ENCODE data around the gene OR5B12.
"Not testable (repeated sequence)": the region's sequence is repeated elsewhere in the genome, so short reads cannot be mapped to it uniquely, and the experiment has no call there.

The OR5B12 gene

GRCh38 chr11:58434217-58434616 lies 7.8 kb downstream of the OR5B12 start:
- H3K4me3 ChIP-seq (ENCODE audit: insufficient read depth, low read depth, low read length) = no peak overlapping the region
- 82 to 93% methylated on average over 2 of the region's 3 CpGs for WGBS, 2 experiments

DNA sequence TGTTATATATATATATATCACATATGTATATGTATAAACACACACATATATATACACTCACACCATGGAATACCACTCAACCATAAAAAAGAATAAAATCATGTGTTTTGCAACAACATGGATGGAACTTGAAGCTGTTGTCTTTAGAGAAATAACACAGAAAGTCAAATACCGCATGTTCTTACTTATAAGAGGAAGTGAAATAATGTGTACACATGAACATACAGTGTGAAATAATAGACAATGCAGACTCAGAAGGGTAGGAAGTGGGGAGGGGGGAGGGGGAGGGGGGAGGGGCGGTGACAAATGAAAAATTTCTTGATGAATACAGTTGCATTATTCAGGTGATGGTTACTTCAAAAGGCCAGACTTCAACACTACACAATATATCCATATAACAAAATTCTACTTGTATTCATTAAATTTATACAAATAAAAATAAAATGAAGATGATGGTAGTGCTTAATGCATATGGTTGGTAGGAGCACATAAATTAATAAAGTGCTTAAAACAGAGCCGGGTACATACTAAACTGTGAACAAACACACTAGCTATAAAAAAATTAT lies 8.3 kb downstream of the OR5B12 start:
- 91% methylated on average over 1 of the region's 3 CpGs; no CpG with 5 or more reads in 1 of the 2 experiments for WGBS, 2 experiments
- Histone ChIP-seq H3K9me3 (ENCODE audit: control insufficient read depth, low read length) (peaks cover 2% of the 10 kb centered on the region), H3K27ac (ENCODE audit: insufficient read depth, low read depth, low read length, poor library complexity, severe bottlenecking) (no peak overlapping the region)

More at GRCh38 chr11:58434217-58434616, 7.8 kb downstream of the OR5B12 start:
- Histone ChIP-seq H3K4me1 (ENCODE audit: control insufficient read depth, insufficient read depth, low read length) (no peaks in the 10 kb centered on the region), H3K36me3 (ENCODE audit: control insufficient read depth, insufficient read depth, low read length) (no peaks in the 10 kb centered on the region), H3K27ac (ENCODE audit: insufficient read depth, low read depth, low read length, poor library complexity, severe bottlenecking) (no peak overlapping the region), H3K9me3 (ENCODE audit: control insufficient read depth, low read length) (peaks cover 2% of the 10 kb centered on the region), H3K27me3 (ENCODE audit: control insufficient read depth, insufficient read depth, low read length, poor library complexity, severe bottlenecking) (no peaks in the 10 kb centered on the region)

GRCh38 chr11:58429273-58429672 lies 12.8 kb downstream of the OR5B12 start:
- no peak overlapping the region for H3K27ac ChIP-seq (ENCODE audit: insufficient read depth, low read depth, low read length, poor library complexity, severe bottlenecking)
- peaks cover 2% of the 10 kb centered on the region for H3K9me3 ChIP-seq (ENCODE audit: control insufficient read depth, low read length)
- H3K36me3 ChIP-seq (ENCODE audit: control insufficient read depth, insufficient read depth, low read length) = no peaks in the 10 kb centered on the region
- no peaks in the 10 kb centered on the region for H3K4me1 ChIP-seq (ENCODE audit: control insufficient read depth, insufficient read depth, low read length)
- no peaks in the 10 kb centered on the region for H3K27me3 ChIP-seq (ENCODE audit: control insufficient read depth, insufficient read depth, low read length, poor library complexity, severe bottlenecking)
- 42 to 50% methylated on average over 1 of the region's 1 CpG for WGBS, 2 experiments
- H3K4me3 ChIP-seq (ENCODE audit: insufficient read depth, low read depth, low read length) = no peak overlapping the region

More for the DNA sequence above, 8.3 kb downstream of the OR5B12 start:
- H3K4me1 ChIP-seq (ENCODE audit: control insufficient read depth, insufficient read depth, low read length) = no peaks in the 10 kb centered on the region
- H3K4me3 ChIP-seq (ENCODE audit: insufficient read depth, low read depth, low read length) = no peak overlapping the region
- H3K27me3 ChIP-seq (ENCODE audit: control insufficient read depth, insufficient read depth, low read length, poor library complexity, severe bottlenecking) = no peaks in the 10 kb centered on the region
- no peaks in the 10 kb centered on the region for H3K36me3 ChIP-seq (ENCODE audit: control insufficient read depth, insufficient read depth, low read length)

DNA sequence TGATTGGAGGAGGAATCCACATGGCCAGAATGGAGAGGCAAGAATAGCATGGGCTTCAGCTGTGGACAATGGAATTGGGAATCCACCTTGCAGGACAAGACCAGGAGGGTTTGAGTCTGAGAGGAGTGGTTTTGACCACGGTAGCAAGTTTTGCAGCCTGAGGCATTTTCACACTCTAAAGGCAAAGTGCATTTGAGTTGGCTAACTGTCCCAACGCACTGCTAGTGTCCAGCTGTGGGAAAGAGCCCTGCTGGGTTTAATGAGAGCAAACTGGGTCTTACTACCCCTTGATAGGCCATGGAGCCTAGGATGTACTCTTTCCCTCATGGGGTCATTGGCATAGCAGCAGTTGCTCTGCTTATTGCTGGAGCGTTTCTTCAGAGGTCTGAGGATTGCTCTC lies 14.0 kb downstream of the OR5B12 start, which contains the start of gene OR5B2:
Gene OR5B2, minus strand, starts transcription at position 101 of the 400 bp plus-strand sequence. CDS start 4,860 bp downstream, outside the sequence.
- no peak within 1 kb of the TSS for H3K4me3 ChIP-seq (ENCODE audit: insufficient read depth, low read depth, low read length)
- WGBS, 2 experiments = 89 to 92% methylated on average over 3 of the region's 3 CpGs
- H3K9me3 ChIP-seq (ENCODE audit: control insufficient read depth, low read length) = peaks cover 2% of the 10 kb centered on the region

GRCh38 chr11:58406774-58407173 lies 35.3 kb downstream of the OR5B12 start, which contains the start of gene OR5B3:
Gene OR5B3, minus strand, starts transcription at chr11:58406874. Its CDS starts 3,465 bp downstream, at chr11:58403409.
- WGBS, 2 experiments = 86% methylated on average over 1 of the region's 1 CpG; no CpG with 5 or more reads in 1 of the 2 experiments
- H3K36me3 ChIP-seq (ENCODE audit: control insufficient read depth, insufficient read depth, low read length) = no peaks in the 10 kb centered on the region
- no peaks in the 10 kb centered on the region for H3K27me3 ChIP-seq (ENCODE audit: control insufficient read depth, insufficient read depth, low read length, poor library complexity, severe bottlenecking)

More for the DNA sequence above, 14.0 kb downstream of the OR5B12 start, which contains the start of gene OR5B2:
- no peaks in the 10 kb centered on the region for H3K36me3 ChIP-seq (ENCODE audit: control insufficient read depth, insufficient read depth, low read length)
- H3K27me3 ChIP-seq (ENCODE audit: control insufficient read depth, insufficient read depth, low read length, poor library complexity, severe bottlenecking) = no peaks in the 10 kb centered on the region
- H3K27ac ChIP-seq (ENCODE audit: insufficient read depth, low read depth, low read length, poor library complexity, severe bottlenecking) = no peak within 1 kb of the TSS
- no peaks in the 10 kb centered on the region for H3K4me1 ChIP-seq (ENCODE audit: control insufficient read depth, insufficient read depth, low read length)

DNA sequence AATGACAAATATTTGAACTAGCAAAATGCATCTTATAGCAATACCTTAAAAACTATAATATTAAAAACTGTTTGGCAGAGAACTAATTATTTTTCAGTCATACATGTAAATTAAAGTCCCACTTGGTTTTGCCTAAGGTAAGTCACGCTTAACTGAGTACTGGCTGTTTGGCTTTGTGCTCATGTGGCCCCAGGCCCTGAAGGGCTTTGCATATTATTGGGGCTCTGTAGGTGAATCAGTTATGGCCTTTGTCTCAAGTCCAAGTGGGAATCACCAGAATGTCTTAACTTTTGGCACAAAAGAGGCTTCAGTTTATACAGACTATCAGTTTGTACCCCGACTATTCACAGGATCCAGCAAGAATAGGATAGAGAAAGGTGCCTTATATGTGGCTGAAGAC lies 42.4 kb downstream of the OR5B12 start:
- not testable (repeated sequence) for H3K4me3 ChIP-seq (ENCODE audit: insufficient read depth, low read depth, low read length); H3K27me3 ChIP-seq (ENCODE audit: control insufficient read depth, insufficient read depth, low read length, poor library complexity, severe bottlenecking); H3K4me1 ChIP-seq (ENCODE audit: control insufficient read depth, insufficient read depth, low read length); H3K9me3 ChIP-seq (ENCODE audit: control insufficient read depth, low read length); H3K27ac ChIP-seq (ENCODE audit: insufficient read depth, low read depth, low read length, poor library complexity, severe bottlenecking); H3K36me3 ChIP-seq (ENCODE audit: control insufficient read depth, insufficient read depth, low read length)
- WGBS, 2 experiments = no CpG with 5 or more reads among the region's 2 CpGs

More at GRCh38 chr11:58406774-58407173, 35.3 kb downstream of the OR5B12 start, which contains the start of gene OR5B3:
- Histone ChIP-seq H3K27ac (ENCODE audit: insufficient read depth, low read depth, low read length, poor library complexity, severe bottlenecking) (no peak within 1 kb of the TSS), H3K4me3 (ENCODE audit: insufficient read depth, low read depth, low read length) (no peak within 1 kb of the TSS), H3K4me1 (ENCODE audit: control insufficient read depth, insufficient read depth, low read length) (no peaks in the 10 kb centered on the region), H3K9me3 (ENCODE audit: control insufficient read depth, low read length) (peaks cover 2% of the 10 kb centered on the region)

DNA sequence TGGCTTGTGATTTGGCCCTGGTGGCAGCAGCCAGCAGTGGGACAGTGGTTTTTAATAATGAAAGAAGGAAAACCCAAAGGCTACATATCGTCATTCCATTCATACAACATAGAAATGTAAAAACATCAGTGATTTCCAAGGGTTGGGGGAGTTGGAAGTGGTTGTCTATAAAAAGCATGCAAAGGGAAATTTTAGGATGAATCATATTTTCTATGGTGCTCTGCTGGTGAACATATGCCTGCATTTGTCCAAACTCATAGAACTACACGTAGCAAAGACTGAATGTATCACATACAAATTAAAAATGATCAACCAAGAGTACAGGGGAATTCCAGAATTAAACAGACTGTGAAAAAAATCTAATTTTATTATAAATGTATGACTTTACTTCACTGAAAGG lies 46.5 kb downstream of the OR5B12 start:
- Histone ChIP-seq H3K9me3 (ENCODE audit: control insufficient read depth, low read length) (no peaks in the 10 kb centered on the region), H3K4me3 (ENCODE audit: insufficient read depth, low read depth, low read length) (no peak overlapping the region), H3K27me3 (ENCODE audit: control insufficient read depth, insufficient read depth, low read length, poor library complexity, severe bottlenecking) (no peaks in the 10 kb centered on the region), H3K4me1 (ENCODE audit: control insufficient read depth, insufficient read depth, low read length) (no peaks in the 10 kb centered on the region), H3K36me3 (ENCODE audit: control insufficient read depth, insufficient read depth, low read length) (no peaks in the 10 kb centered on the region), H3K27ac (ENCODE audit: insufficient read depth, low read depth, low read length, poor library complexity, severe bottlenecking) (no peak overlapping the region)
- WGBS, 2 experiments = 63 to 71% methylated on average over 1 of the region's 2 CpGs

GRCh38 chr11:58394195-58394594 lies 47.8 kb downstream of the OR5B12 start:
- Histone ChIP-seq H3K4me3 (ENCODE audit: insufficient read depth, low read depth, low read length) (no peak overlapping the region), H3K27ac (ENCODE audit: insufficient read depth, low read depth, low read length, poor library complexity, severe bottlenecking) (no peak overlapping the region), H3K9me3 (ENCODE audit: control insufficient read depth, low read length) (no peaks in the 10 kb centered on the region), H3K4me1 (ENCODE audit: control insufficient read depth, insufficient read depth, low read length) (no peaks in the 10 kb centered on the region), H3K27me3 (ENCODE audit: control insufficient read depth, insufficient read depth, low read length, poor library complexity, severe bottlenecking) (no peaks in the 10 kb centered on the region), H3K36me3 (ENCODE audit: control insufficient read depth, insufficient read depth, low read length) (no peaks in the 10 kb centered on the region)

- H3K9me3 ChIP-seq (ENCODE audit: control insufficient read depth, low read length) = no peaks in the 10 kb centered on the region
- no peak overlapping the region for H3K27ac ChIP-seq (ENCODE audit: insufficient read depth, low read depth, low read length, poor library complexity, severe bottlenecking)
- no peaks in the 10 kb centered on the region for H3K36me3 ChIP-seq (ENCODE audit: control insufficient read depth, insufficient read depth, low read length)
- no peaks in the 10 kb centered on the region for H3K27me3 ChIP-seq (ENCODE audit: control insufficient read depth, insufficient read depth, low read length, poor library complexity, severe bottlenecking)
- H3K4me3 ChIP-seq (ENCODE audit: insufficient read depth, low read depth, low read length) = no peak overlapping the region
- no peaks in the 10 kb centered on the region for H3K4me1 ChIP-seq (ENCODE audit: control insufficient read depth, insufficient read depth, low read length)
- WGBS, 2 experiments = 70 to 71% methylated on average over 1 of the region's 1 CpG
Observed at GRCh38 chr11:58392746-58393145, 49.3 kb downstream of the OR5B12 start.

- no peaks in the 10 kb centered on the region for H3K9me3 ChIP-seq (ENCODE audit: control insufficient read depth, low read length)
- no peak overlapping the region for H3K27ac ChIP-seq (ENCODE audit: insufficient read depth, low read depth, low read length, poor library complexity, severe bottlenecking)
- WGBS, 2 experiments = 91 to 100% methylated on average over 1 of the region's 1 CpG
- no peaks in the 10 kb centered on the region for H3K36me3 ChIP-seq (ENCODE audit: control insufficient read depth, insufficient read depth, low read length)
- no peaks in the 10 kb centered on the region for H3K27me3 ChIP-seq (ENCODE audit: control insufficient read depth, insufficient read depth, low read length, poor library complexity, severe bottlenecking)
- no peak overlapping the region for H3K4me3 ChIP-seq (ENCODE audit: insufficient read depth, low read depth, low read length)
- H3K4me1 ChIP-seq (ENCODE audit: control insufficient read depth, insufficient read depth, low read length) = no peaks in the 10 kb centered on the region
Observed at GRCh38 chr11:58391879-58392278, 50.2 kb downstream of the OR5B12 start.
